Measurements from ENCODE around the gene KPNB1.

DNA sequence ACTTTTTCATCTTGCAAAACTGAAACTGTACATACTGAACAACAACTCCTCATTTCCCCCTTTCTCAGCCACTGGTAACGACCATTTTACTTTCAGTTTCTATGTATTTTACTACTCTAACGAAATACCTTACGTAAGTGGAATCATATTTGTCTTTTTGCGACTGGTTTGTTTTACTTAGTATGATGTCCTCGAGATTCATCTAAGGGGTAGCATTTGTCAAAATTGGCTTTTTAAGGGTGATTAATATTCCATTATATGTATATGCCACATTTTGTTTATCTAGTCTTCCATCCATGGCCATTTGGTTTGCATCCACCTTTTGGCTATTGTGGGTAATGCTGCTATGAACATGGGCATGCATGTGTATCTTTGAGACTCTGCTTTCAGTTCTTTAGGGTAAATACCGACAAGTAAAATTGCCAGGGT, 10.4 kb downstream of the KPNB1 start:
- TF ChIP-seq, protein P1, sequence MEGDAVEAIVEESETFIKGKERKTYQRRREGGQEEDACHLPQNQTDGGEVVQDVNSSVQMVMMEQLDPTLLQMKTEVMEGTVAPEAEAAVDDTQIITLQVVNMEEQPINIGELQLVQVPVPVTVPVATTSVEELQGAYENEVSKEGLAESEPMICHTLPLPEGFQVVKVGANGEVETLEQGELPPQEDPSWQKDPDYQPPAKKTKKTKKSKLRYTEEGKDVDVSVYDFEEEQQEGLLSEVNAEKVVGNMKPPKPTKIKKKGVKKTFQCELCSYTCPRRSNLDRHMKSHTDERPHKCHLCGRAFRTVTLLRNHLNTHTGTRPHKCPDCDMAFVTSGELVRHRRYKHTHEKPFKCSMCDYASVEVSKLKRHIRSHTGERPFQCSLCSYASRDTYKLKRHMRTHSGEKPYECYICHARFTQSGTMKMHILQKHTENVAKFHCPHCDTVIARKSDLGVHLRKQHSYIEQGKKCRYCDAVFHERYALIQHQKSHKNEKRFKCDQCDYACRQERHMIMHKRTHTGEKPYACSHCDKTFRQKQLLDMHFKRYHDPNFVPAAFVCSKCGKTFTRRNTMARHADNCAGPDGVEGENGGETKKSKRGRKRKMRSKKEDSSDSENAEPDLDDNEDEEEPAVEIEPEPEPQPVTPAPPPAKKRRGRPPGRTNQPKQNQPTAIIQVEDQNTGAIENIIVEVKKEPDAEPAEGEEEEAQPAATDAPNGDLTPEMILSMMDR (IDR thresholded peaks at IDR 0.05; ENCODE audit: insufficient read depth, low read depth, low read length), result no peak
- TF ChIP-seq EZH2 (IDR thresholded peaks at IDR 0.05; ENCODE audit: insufficient read depth, low read length), result no peak
